ENCODE measurements around the gene SP9. TPM values are rescaled to one million over a fixed set of nuclear protein-coding genes. Genes with fewer than 3 reads are reported as not detected.

The SP9 gene
- total RNA-seq, 1 experiment from 2014 or later = 2.9 TPM

GRCh38 chr2:174383796-174384195 is 49.0 kb downstream of the SP9 start:
- H3K36me3 Mint-ChIP-seq (ENCODE audit: insufficient read depth, unreplicated experiment) = peaks cover 41% of the 10 kb centered on the region
- H3K4me1 ChIP-seq = no peaks in the 10 kb centered on the region
- no peaks in the 10 kb centered on the region for H3K9me3 Mint-ChIP-seq (ENCODE audit: unreplicated experiment)

GRCh38 chr2:174385201-174385600 is 50.4 kb downstream of the SP9 start:
- H3K4me3 Mint-ChIP-seq (ENCODE audit: unreplicated experiment) = no peak overlapping the region

More at GRCh38 chr2:174383796-174384195, 49.0 kb downstream of the SP9 start:
- H3K36me3 ChIP-seq (ENCODE audit: control insufficient read depth, insufficient read depth, low read length) = peaks cover 2% of the 10 kb centered on the region; the same call in 1 of the 2 replicates
- ChIA-PET CTCF (interaction anchor here (0.6 kb wide), 1 partner anchor 438 kb away, joined by 3 read pairs; no protein-coding TSS in a partner anchor), POLR2A (no interaction called here)
- no peak for TF ChIP-seq CTCF (IDR thresholded peaks at IDR 0.05; ENCODE audit: insufficient read depth in 1 of 2, low read depth in 1 of 2, low read length in 1 of 2, severe bottlenecking in 1 of 2, unreplicated experiment in 1 of 2)
- Mint-ChIP-seq H3K27ac (ENCODE audit: unreplicated experiment) (no peak overlapping the region), H3K4me3 (ENCODE audit: unreplicated experiment) (no peak overlapping the region), H3K4me1 (ENCODE audit: low read depth, unreplicated experiment) (no peaks in the 10 kb centered on the region), H3K27me3 (ENCODE audit: insufficient read depth, unreplicated experiment) (no peaks in the 10 kb centered on the region)
- intact Hi-C loops (cut with micrococcal nuclease; ENCODE audit: unreplicated experiment) = no loop called here
- no peak for DNase-seq
- H3K9me3 ChIP-seq = no peaks in the 10 kb centered on the region
- H3K4me3 ChIP-seq (ENCODE audit: low read depth, low read length) = no peak overlapping the region
- no peaks in the 10 kb centered on the region for H3K27me3 ChIP-seq (replicated peaks; ENCODE audit: control insufficient read depth, insufficient read depth, low read length)
- no TSS peak for BruUV-seq (replicated peaks)

More at GRCh38 chr2:174385201-174385600, 50.4 kb downstream of the SP9 start:
- peaks cover 34% of the 10 kb centered on the region for H3K36me3 Mint-ChIP-seq (ENCODE audit: insufficient read depth, unreplicated experiment)
- H3K4me1 Mint-ChIP-seq (ENCODE audit: low read depth, unreplicated experiment) = no peaks in the 10 kb centered on the region
- Histone ChIP-seq H3K4me1 (no peaks in the 10 kb centered on the region), H3K9me3 (no peaks in the 10 kb centered on the region), H3K36me3 (ENCODE audit: control insufficient read depth, insufficient read depth, low read length) (peaks cover 2% of the 10 kb centered on the region; the same call in 1 of the 2 replicates), H3K4me3 (ENCODE audit: low read depth, low read length) (no peak overlapping the region), H3K27me3 (replicated peaks; ENCODE audit: control insufficient read depth, insufficient read depth, low read length) (no peaks in the 10 kb centered on the region)
- BruUV-seq (replicated peaks) = no TSS peak
- CTCF ChIA-PET = no interaction called here
- no peak overlapping the region for H3K27ac Mint-ChIP-seq (ENCODE audit: unreplicated experiment)
- POLR2A ChIA-PET = no interaction called here
- no peaks in the 10 kb centered on the region for H3K27me3 Mint-ChIP-seq (ENCODE audit: insufficient read depth, unreplicated experiment)
- no peaks in the 10 kb centered on the region for H3K9me3 Mint-ChIP-seq (ENCODE audit: unreplicated experiment)
- DNase-seq = no peak
- TF ChIP-seq CTCF (IDR thresholded peaks at IDR 0.05; ENCODE audit: insufficient read depth in 1 of 2, low read depth in 1 of 2, low read length in 1 of 2, severe bottlenecking in 1 of 2, unreplicated experiment in 1 of 2) = no peak
- intact Hi-C loops (cut with micrococcal nuclease; ENCODE audit: unreplicated experiment) = loop anchor here (1.0 kb wide), 1 partner anchor 46 kb away; no protein-coding TSS in a partner anchor

Other genes with a start within 250 kb of the SP9 start
- gene OLA1, start 86.4 kb upstream of the SP9 start, total RNA-seq (2022) = 177 and 182 TPM in 2 replicates
- gene SCRN3, start 60.8 kb downstream of the SP9 start, total RNA-seq (2022) = 23.6 and 26.4 TPM in 2 replicates
- gene GPR155, start 152.1 kb downstream of the SP9 start, total RNA-seq (2022) = 0.53 and 1.0 TPM in 2 replicates

All from Caco-2 (cell line).